Transverse colon (tissue), 4 donors: ENCODE measurements around the gene HSPA14. TPM values are rescaled to one million over a fixed set of nuclear protein-coding genes. Genes with fewer than 3 reads are reported as not detected.

Experiments used
- DNase-seq: peaks from one replicate; pipeline ENCODE4 v3.0.0-alpha.2; 2019
- H3K27ac ChIP-seq, 4 donors: fragments of 200-600 bp; sonication (generic); 2 replicates each; pipeline ENCODE4 v1.5.1; 2016 to 2018; ENCODE audit warnings: inconsistent platforms in 4 of 4
- H3K27me3 ChIP-seq: fragments of 200-600 bp; sonication (generic); 2 replicates; pipeline ENCODE4 v1.5.1; 2017; ENCODE audit warnings: inconsistent platforms
- H3K36me3 ChIP-seq, 4 donors: fragments of 200-600 bp; sonication (generic); 2 replicates each; pipeline ENCODE4 v1.5.1; 2017 to 2019; ENCODE audit warnings: inconsistent platforms in 4 of 4
- H3K4me1 ChIP-seq, 4 donors: fragments of 200-600 bp; sonication (generic); 2 replicates each; pipeline ENCODE4 v1.5.1; 2017 to 2020; ENCODE audit warnings: inconsistent platforms in 4 of 4
- H3K4me3 ChIP-seq, 4 donors: fragments of 200-600 bp; sonication (generic); 1 replicate in 1 of 4; 2 replicates in 3 of 4; pipeline versions ENCODE4 v1.5.1 to v1.6.1; 2017 to 2019; ENCODE audit warnings: inconsistent platforms in 4 of 4
- H3K9me3 ChIP-seq, 2 donors: fragments of 200-600 bp; sonication (generic); 2 replicates each; pipeline ENCODE4 v1.5.1; 2017 to 2019; ENCODE audit warnings: inconsistent platforms in 2 of 2
- EP300 ChIP-seq: sonication (generic); formaldehyde crosslinking; IDR thresholded peaks from one replicate; pipeline ENCODE4 v1.6.1; 2017; ENCODE audit warnings: antibody characterized with exemption, low read depth
- POLR2A ChIP-seq: fragments of 450-650 bp; IDR thresholded peaks from one replicate; pipeline ENCODE4 v1.6.1; 2016; ENCODE audit warnings: antibody characterized with exemption, mild to moderate bottlenecking, moderate library complexity
- POLR2AphosphoS5 ChIP-seq, 3 donors: sonication (generic); formaldehyde crosslinking; IDR thresholded peaks; one replicate each; pipeline ENCODE4 v1.6.1; 2016; ENCODE audit warnings: antibody characterized with exemption in 3 of 3
- WGBS, 2 donors: methylation state at CpG; one replicate each; pipeline ENCODE4 v1.1.5; 2018; ENCODE audit warnings: low coverage in 1 of 2; 5-methylcytosine and 5-hydroxymethylcytosine counted together
- in situ Hi-C, 4 donors: fragments of 200-750 bp; cut with MboI; loops; one replicate each; pipeline versions ENCODE4 v1.15.0 to v1.15.1; 2017; ENCODE audit warnings: low sequenced_read_pairs in 3 of 4, low pct_ligation_motif_present in 1 of 4, low pct_unique_long_range_greater_than_20kb in 1 of 4
- intact Hi-C: fragments of 100-400 bp; cut with DNase I; formaldehyde crosslinking; loops from one replicate; pipeline ENCODE4 v1.15.1; 2023; ENCODE audit warnings: low total_unique reads
- total RNA-seq, 4 donors: library from RNA; depleted of rRNA; stranded (reverse); fragments of >200 nt; gene quantifications; one replicate each; pipeline ENCODE4 v1.1.0, GENCODE V29; 2016
- TF ChIP-seq, protein P1 (sequence below), 5 experiments: fragments of 200-600 bp in 3 of 5; fragments of 450-650 bp in 2 of 5; sonication (generic) in 3 of 5; IDR thresholded peaks; 1 replicate in 2 of 5; 2 replicates in 3 of 5; pipeline ENCODE4 v1.5.1; 2016 to 2017; ENCODE audit warnings: antibody characterized with exemption in 5 of 5, inconsistent platforms in 3 of 5, mild to moderate bottlenecking in 2 of 5, moderate library complexity in 1 of 5

HSPA14 gene
- total RNA-seq, 4 donors from 2014 or later: 6.7 to 15.4 (median 8.7) TPM

- H3K36me3 ChIP-seq: peaks cover 0 to 64% (median 19%) of the 10 kb centered on the region in 4 donors
- H3K4me3 ChIP-seq: no peak overlapping the region
- 97 to 100% methylated on average over 3 of the region's 3 CpGs for WGBS, 2 donors
- H3K9me3 ChIP-seq: peaks cover 1 to 4% of the 10 kb centered on the region in 2 donors
- no peaks in the 10 kb centered on the region for H3K4me1 ChIP-seq
- no peaks in the 10 kb centered on the region for H3K27me3 ChIP-seq
- no peak overlapping the region for H3K27ac ChIP-seq
- no peak for DNase-seq
- intact Hi-C loops (no loop called here), in situ Hi-C loops (no loop called here)
- no peak for TF ChIP-seq POLR2A
- TF ChIP-seq EP300: no peak
- no peak for TF ChIP-seq POLR2AphosphoS5 (IDR thresholded peaks at IDR 0.05)
- TF ChIP-seq, protein P1, sequence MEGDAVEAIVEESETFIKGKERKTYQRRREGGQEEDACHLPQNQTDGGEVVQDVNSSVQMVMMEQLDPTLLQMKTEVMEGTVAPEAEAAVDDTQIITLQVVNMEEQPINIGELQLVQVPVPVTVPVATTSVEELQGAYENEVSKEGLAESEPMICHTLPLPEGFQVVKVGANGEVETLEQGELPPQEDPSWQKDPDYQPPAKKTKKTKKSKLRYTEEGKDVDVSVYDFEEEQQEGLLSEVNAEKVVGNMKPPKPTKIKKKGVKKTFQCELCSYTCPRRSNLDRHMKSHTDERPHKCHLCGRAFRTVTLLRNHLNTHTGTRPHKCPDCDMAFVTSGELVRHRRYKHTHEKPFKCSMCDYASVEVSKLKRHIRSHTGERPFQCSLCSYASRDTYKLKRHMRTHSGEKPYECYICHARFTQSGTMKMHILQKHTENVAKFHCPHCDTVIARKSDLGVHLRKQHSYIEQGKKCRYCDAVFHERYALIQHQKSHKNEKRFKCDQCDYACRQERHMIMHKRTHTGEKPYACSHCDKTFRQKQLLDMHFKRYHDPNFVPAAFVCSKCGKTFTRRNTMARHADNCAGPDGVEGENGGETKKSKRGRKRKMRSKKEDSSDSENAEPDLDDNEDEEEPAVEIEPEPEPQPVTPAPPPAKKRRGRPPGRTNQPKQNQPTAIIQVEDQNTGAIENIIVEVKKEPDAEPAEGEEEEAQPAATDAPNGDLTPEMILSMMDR (IDR thresholded peaks at IDR 0.05): no peak
These were observed 73.7 kb downstream of the HSPA14 start for GRCh38 chr10:14911801-14912200.

- H3K4me3 ChIP-seq: no peak overlapping the region
- no peaks in the 10 kb centered on the region for H3K27me3 ChIP-seq
- H3K9me3 ChIP-seq: peaks cover 11 to 21% of the 10 kb centered on the region in 2 donors
- 97 to 100% methylated on average over 2 of the region's 2 CpGs for WGBS, 2 donors
- in situ Hi-C loops: no loop called here
- H3K4me1 ChIP-seq: no peaks in the 10 kb centered on the region
- intact Hi-C loops: no loop called here
- no peak for DNase-seq
- no peak overlapping the region for H3K27ac ChIP-seq
- TF ChIP-seq POLR2AphosphoS5 (IDR thresholded peaks at IDR 0.05): no peak
- no peak for TF ChIP-seq POLR2A
- TF ChIP-seq, protein P1 (IDR thresholded peaks at IDR 0.05): no peak
- no peak for TF ChIP-seq EP300
- peaks cover 0 to 77% (median 25%) of the 10 kb centered on the region in 4 donors for H3K36me3 ChIP-seq
These were observed 78.5 kb downstream of the HSPA14 start for GRCh38 chr10:14916600-14916999.

- no peaks in the 10 kb centered on the region for H3K27me3 ChIP-seq
- TF ChIP-seq, protein P1 (IDR thresholded peaks at IDR 0.05): no peak
- TF ChIP-seq POLR2A (no peak), EP300 (no peak), POLR2AphosphoS5 (IDR thresholded peaks at IDR 0.05) (no peak)
These were observed 79.7 kb downstream of the HSPA14 start for GRCh38 chr10:14917827-14918226.

GRCh38 chr10:14918964-14919363 lies 80.9 kb downstream of the HSPA14 start:
- peaks cover 0 to 68% (median 29%) of the 10 kb centered on the region in 4 donors for H3K36me3 ChIP-seq
- intact Hi-C loops (no loop called here), in situ Hi-C loops (no loop called here)
- no peak overlapping the region for H3K27ac ChIP-seq
- peaks cover 11 to 21% of the 10 kb centered on the region in 2 donors for H3K9me3 ChIP-seq
- TF ChIP-seq, protein P1 (IDR thresholded peaks at IDR 0.05): no peak
- TF ChIP-seq POLR2AphosphoS5 (IDR thresholded peaks at IDR 0.05) (no peak), EP300 (no peak), POLR2A (no peak)
- H3K27me3 ChIP-seq: no peaks in the 10 kb centered on the region
- H3K4me3 ChIP-seq: no peak overlapping the region
- H3K4me1 ChIP-seq: no peaks in the 10 kb centered on the region
- WGBS, 2 donors: 74 to 87% methylated on average over 3 of the region's 3 CpGs
- no peak for DNase-seq

More at GRCh38 chr10:14917827-14918226, 79.7 kb downstream of the HSPA14 start:
- H3K27ac ChIP-seq: no peak overlapping the region
- intact Hi-C loops (no loop called here), in situ Hi-C loops (no loop called here)
- H3K9me3 ChIP-seq: peaks cover 11 to 21% of the 10 kb centered on the region in 2 donors
- no peak overlapping the region for H3K4me3 ChIP-seq
- H3K4me1 ChIP-seq: no peaks in the 10 kb centered on the region
- DNase-seq: no peak
- 91 to 96% methylated on average over 3 of the region's 3 CpGs for WGBS, 2 donors
- H3K36me3 ChIP-seq: peaks cover 0 to 76% (median 31%) of the 10 kb centered on the region in 4 donors

Other genes starting within 250 kb of the HSPA14 start
- 10 to 100 TPM; 23.9 to 71.0 (median 52.8) TPM for gene FAM107B, start 63.4 kb upstream of the HSPA14 start, total RNA-seq
- 1 to 10 TPM in 2 of 4 donors, not detected in 2; 2.2 to 2.5 TPM for gene CDNF, start 269 bp upstream of the HSPA14 start, total RNA-seq
- gene MSANTD7, start within 50 bp of the HSPA14 start, total RNA-seq: 10 to 100 TPM; 11.5 to 19.8 (median 14.0) TPM
- 1 to 10 TPM in 3 of 4 donors, under 1 TPM in 1; 0.60 to 4.6 (median 3.0) TPM for gene SUV39H2, start 40.6 kb downstream of the HSPA14 start, total RNA-seq
- 10 to 100 TPM in 3 of 4 donors, 1 to 10 TPM in 1; 10.0 to 61.3 (median 13.8) TPM for gene DCLRE1C, start 115.8 kb downstream of the HSPA14 start, total RNA-seq
- gene MEIG1, start 121.1 kb downstream of the HSPA14 start, total RNA-seq: not detected
- not detected for gene OLAH, start 205.6 kb downstream of the HSPA14 start, total RNA-seq